Measurements from ENCODE around the gene ASB10. TPM values are rescaled to one million over a fixed set of nuclear protein-coding genes. Genes with fewer than 3 reads are reported as not detected.
A peak's percentile ranks its signal among the peaks of the same experiment; 100 is the strongest.

ASB10 gene
- total and polyA plus RNA-seq, 2 of the 13 experiments (the other 11 are each of a cell fraction or from before 2014, with no cell fraction given): not detected

DNA sequence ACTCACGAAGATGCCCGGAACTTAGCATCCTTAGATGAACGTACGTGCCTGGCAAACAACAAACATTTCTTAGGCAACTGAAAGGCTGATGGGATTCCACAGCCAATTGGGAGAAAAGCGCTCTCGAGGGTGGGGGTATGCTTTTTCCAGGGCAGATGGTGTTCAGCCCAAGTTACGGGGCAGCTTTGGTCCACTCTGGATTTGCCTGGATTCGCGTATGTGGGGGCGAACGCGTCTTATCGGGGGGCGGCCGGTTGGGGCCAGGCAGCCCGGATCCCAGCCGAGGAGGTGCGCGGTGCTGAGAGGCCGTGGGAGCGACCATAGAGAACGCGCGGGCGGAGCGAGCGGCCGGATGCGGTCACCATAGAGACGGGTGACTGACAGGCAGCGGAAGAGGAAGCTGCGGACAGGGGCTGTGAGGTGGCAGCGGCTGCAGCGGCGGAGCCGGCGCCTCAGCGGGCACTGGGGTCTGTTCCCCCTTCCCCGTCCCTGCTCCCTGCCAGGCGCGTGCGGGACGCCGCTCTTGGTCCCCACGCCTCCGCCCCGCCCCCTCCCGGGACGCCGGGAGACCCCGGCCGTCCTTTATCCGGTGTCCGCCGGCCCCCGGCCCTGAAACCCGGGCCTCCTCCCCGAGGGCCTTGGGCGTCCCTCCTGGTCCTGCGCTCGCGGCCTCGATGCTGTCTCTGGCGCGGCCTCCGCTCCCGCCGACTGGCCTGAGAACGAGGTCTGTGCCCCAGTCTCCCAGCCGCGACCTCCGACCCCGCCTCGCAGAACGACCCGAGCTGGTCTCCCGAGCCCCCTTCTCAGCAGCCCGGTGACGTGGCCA lies 45.3 kb upstream of the ASB10 start, which contains the start of gene CHPF2 (continued):
- TF ChIP-seq, protein P1, sequence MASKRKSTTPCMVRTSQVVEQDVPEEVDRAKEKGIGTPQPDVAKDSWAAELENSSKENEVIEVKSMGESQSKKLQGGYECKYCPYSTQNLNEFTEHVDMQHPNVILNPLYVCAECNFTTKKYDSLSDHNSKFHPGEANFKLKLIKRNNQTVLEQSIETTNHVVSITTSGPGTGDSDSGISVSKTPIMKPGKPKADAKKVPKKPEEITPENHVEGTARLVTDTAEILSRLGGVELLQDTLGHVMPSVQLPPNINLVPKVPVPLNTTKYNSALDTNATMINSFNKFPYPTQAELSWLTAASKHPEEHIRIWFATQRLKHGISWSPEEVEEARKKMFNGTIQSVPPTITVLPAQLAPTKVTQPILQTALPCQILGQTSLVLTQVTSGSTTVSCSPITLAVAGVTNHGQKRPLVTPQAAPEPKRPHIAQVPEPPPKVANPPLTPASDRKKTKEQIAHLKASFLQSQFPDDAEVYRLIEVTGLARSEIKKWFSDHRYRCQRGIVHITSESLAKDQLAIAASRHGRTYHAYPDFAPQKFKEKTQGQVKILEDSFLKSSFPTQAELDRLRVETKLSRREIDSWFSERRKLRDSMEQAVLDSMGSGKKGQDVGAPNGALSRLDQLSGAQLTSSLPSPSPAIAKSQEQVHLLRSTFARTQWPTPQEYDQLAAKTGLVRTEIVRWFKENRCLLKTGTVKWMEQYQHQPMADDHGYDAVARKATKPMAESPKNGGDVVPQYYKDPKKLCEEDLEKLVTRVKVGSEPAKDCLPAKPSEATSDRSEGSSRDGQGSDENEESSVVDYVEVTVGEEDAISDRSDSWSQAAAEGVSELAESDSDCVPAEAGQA (IDR thresholded peaks at IDR 0.05; ENCODE audit: low read depth): no peak; the same call in 1 of the 2 replicates
- TF ChIP-seq, protein P1 (CRISPR knock-in tag; IDR thresholded peaks at IDR 0.05; ENCODE audit: borderline replicate concordance): no peak
- TF ChIP-seq, protein P2, sequence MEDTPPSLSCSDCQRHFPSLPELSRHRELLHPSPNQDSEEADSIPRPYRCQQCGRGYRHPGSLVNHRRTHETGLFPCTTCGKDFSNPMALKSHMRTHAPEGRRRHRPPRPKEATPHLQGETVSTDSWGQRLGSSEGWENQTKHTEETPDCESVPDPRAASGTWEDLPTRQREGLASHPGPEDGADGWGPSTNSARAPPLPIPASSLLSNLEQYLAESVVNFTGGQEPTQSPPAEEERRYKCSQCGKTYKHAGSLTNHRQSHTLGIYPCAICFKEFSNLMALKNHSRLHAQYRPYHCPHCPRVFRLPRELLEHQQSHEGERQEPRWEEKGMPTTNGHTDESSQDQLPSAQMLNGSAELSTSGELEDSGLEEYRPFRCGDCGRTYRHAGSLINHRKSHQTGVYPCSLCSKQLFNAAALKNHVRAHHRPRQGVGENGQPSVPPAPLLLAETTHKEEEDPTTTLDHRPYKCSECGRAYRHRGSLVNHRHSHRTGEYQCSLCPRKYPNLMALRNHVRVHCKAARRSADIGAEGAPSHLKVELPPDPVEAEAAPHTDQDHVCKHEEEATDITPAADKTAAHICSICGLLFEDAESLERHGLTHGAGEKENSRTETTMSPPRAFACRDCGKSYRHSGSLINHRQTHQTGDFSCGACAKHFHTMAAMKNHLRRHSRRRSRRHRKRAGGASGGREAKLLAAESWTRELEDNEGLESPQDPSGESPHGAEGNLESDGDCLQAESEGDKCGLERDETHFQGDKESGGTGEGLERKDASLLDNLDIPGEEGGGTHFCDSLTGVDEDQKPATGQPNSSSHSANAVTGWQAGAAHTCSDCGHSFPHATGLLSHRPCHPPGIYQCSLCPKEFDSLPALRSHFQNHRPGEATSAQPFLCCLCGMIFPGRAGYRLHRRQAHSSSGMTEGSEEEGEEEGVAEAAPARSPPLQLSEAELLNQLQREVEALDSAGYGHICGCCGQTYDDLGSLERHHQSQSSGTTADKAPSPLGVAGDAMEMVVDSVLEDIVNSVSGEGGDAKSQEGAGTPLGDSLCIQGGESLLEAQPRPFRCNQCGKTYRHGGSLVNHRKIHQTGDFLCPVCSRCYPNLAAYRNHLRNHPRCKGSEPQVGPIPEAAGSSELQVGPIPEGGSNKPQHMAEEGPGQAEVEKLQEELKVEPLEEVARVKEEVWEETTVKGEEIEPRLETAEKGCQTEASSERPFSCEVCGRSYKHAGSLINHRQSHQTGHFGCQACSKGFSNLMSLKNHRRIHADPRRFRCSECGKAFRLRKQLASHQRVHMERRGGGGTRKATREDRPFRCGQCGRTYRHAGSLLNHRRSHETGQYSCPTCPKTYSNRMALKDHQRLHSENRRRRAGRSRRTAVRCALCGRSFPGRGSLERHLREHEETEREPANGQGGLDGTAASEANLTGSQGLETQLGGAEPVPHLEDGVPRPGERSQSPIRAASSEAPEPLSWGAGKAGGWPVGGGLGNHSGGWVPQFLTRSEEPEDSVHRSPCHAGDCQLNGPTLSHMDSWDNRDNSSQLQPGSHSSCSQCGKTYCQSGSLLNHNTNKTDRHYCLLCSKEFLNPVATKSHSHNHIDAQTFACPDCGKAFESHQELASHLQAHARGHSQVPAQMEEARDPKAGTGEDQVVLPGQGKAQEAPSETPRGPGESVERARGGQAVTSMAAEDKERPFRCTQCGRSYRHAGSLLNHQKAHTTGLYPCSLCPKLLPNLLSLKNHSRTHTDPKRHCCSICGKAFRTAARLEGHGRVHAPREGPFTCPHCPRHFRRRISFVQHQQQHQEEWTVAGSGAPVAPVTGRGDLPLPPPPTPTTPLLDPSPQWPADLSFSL (CRISPR knock-in tag; IDR thresholded peaks at IDR 0.05): no peak
- TF ChIP-seq ZNF577 (CRISPR knock-in tag; IDR thresholded peaks at IDR 0.05; ENCODE audit: borderline replicate concordance, low read depth) (no peak), ZNF598 (CRISPR knock-in tag; IDR thresholded peaks at IDR 0.05; ENCODE audit: borderline replicate concordance) (no peak), ZNF879 (CRISPR knock-in tag; IDR thresholded peaks at IDR 0.05) (no peak), MEIS2 (CRISPR knock-in tag; IDR thresholded peaks at IDR 0.05) (peak; percentile 92; the same call in 1 of the 2 replicates), FOSL1 (CRISPR knock-in tag; IDR thresholded peaks at IDR 0.05; ENCODE audit: borderline replicate concordance) (no peak), HDAC2 (CRISPR knock-in tag; IDR thresholded peaks at IDR 0.05) (peak; percentile 49; the same call in 1 of the 2 replicates)
- TF ChIP-seq, protein P3, sequence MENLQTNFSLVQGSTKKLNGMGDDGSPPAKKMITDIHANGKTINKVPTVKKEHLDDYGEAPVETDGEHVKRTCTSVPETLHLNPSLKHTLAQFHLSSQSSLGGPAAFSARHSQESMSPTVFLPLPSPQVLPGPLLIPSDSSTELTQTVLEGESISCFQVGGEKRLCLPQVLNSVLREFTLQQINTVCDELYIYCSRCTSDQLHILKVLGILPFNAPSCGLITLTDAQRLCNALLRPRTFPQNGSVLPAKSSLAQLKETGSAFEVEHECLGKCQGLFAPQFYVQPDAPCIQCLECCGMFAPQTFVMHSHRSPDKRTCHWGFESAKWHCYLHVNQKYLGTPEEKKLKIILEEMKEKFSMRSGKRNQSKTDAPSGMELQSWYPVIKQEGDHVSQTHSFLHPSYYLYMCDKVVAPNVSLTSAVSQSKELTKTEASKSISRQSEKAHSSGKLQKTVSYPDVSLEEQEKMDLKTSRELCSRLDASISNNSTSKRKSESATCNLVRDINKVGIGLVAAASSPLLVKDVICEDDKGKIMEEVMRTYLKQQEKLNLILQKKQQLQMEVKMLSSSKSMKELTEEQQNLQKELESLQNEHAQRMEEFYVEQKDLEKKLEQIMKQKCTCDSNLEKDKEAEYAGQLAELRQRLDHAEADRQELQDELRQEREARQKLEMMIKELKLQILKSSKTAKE (CRISPR knock-in tag; IDR thresholded peaks at IDR 0.05; ENCODE audit: borderline replicate concordance): no peak
- TF ChIP-seq, protein P4, sequence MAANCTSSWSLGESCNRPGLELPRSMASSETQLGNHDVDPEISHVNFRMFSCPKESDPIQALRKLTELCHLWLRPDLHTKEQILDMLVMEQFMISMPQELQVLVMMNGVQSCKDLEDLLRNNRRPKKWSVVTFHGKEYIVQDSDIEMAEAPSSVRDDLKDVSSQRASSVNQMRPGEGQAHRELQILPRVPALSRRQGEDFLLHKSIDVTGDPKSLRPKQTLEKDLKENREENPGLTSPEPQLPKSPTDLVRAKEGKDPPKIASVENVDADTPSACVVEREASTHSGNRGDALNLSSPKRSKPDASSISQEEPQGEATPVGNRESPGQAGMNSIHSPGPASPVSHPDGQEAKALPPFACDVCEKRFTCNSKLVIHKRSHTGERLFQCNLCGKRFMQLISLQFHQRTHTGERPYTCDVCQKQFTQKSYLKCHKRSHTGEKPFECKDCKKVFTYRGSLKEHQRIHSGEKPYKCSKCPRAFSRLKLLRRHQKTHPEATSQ (CRISPR knock-in tag; IDR thresholded peaks at IDR 0.05; ENCODE audit: borderline replicate concordance): no peak
